Heart right ventricle (tissue), 16 donors: Measurements from ENCODE around the gene NOS1AP. TPM values are rescaled to one million over a fixed set of nuclear protein-coding genes. Genes with fewer than 3 reads are reported as not detected.

Source experiments
- ATAC-seq, 8 donors: fragments of 200-7000 bp; cut with Tn5 transposase; one replicate each; pipeline ENCODE4 v1.9.1; 2020; ENCODE audit warnings: mild to moderate bottlenecking in 8 of 8, moderate library complexity in 8 of 8, moderate number of reproducible peaks in 1 of 8
- DNase-seq, 2 donors: peaks; one replicate each; pipeline ENCODE4 v3.0.0-alpha.2; 2020
- H3K27ac ChIP-seq, 10 donors: fragments of 200-600 bp; sonication (generic) in 2 of 10; one replicate each; pipeline versions ENCODE4 v1.5.0 to v1.8.0; 2020 to 2022; ENCODE audit warnings: mild to moderate bottlenecking in 3 of 10
- H3K27me3 ChIP-seq, 7 donors: fragments of 200-600 bp; one replicate each; pipeline ENCODE4 v1.8.0; 2021 to 2022; ENCODE audit warnings: mild to moderate bottlenecking in 2 of 7
- H3K36me3 ChIP-seq, 9 donors: fragments of 200-600 bp; sonication (generic) in 1 of 9; one replicate each; pipeline versions ENCODE4 v1.5.0 to v1.8.0; 2020 to 2022; ENCODE audit warnings: mild to moderate bottlenecking in 2 of 9
- H3K4me1 ChIP-seq, 9 donors: fragments of 200-600 bp; sonication (generic) in 1 of 9; one replicate each; pipeline versions ENCODE4 v1.5.0 to v1.8.0; 2020 to 2022; ENCODE audit warnings: mild to moderate bottlenecking in 4 of 9
- H3K4me3 ChIP-seq, 10 donors: fragments of 200-600 bp; sonication (generic) in 2 of 10; one replicate each; pipeline versions ENCODE4 v1.5.0 to v1.8.0; 2020 to 2022; ENCODE audit warnings: mild to moderate bottlenecking in 7 of 10, moderate library complexity in 2 of 10
- H3K9me3 ChIP-seq, 11 donors: fragments of 200-600 bp in 10 of 11; sonication (generic) in 2 of 11; one replicate each; pipeline versions ENCODE4 v1.5.0 to v1.8.0; 2013 to 2022; ENCODE audit warnings: mild to moderate bottlenecking in 2 of 11, control low read depth in 1 of 11, moderate library complexity in 1 of 11
- CTCF ChIP-seq, 9 donors: fragments of 200-600 bp; sonication (generic) in 2 of 9; IDR thresholded peaks; one replicate each; pipeline versions ENCODE4 v1.5.0 to v1.8.0; 2021 to 2022; ENCODE audit warnings: antibody characterized with exemption in 9 of 9, mild to moderate bottlenecking in 5 of 9, moderate library complexity in 1 of 9
- WGBS, 2 donors: extraction: QIAGEN DNeasy Blood & Tissue Kit; methylation state at CpG; one replicate each; pipeline ENCODE4 v1.1.7; 2013; ENCODE audit warnings: inconsistent platforms in 1 of 2; 5-methylcytosine and 5-hydroxymethylcytosine counted together
- intact Hi-C, 10 donors: fragments of 100-400 bp; cut with DNase I; formaldehyde crosslinking; loops; one replicate each; pipeline versions ENCODE4 v1.11.1 to v1.14.2; 2022
- polyA plus RNA-seq, 2 donors: library from polyadenylated mRNA; stranded (reverse); fragments of 200-250 nt; gene quantifications; one replicate each; pipeline ENCODE4 v1.2.3, GENCODE V29; 2013
- total RNA-seq, 10 donors: library from RNA; stranded (reverse); fragmentation: NEBNext Ultra II Directional in 3 of 10; extraction: Animal tissue kit (Norgen Biotek cat#: 25700) in 3 of 10; gene quantifications; one replicate each; pipeline versions ENCODE4 v1.2.1 to v1.2.4, GENCODE V29; 2021 to 2023
- donor health status: Arrhythmogenic right ventricular cardiomyopathy.
- donor health status: ischemic (EF 13 %, LVEDD 7.1; RV severe dilation, severe dysfunction).
- donor health status: healthy with polysubstance abuse.
- donor health status: DM: no; HTN: yes; CAD: no.
- donor health status: DM: no; HTN: no; CAD: no.
- donor health status: ischemic (EF 25% LVEDD 6.9; RV normal size, moderate dysfunction).
- donor health status: ischemic (EF 25% LVEDD 5.7; RV mildly dilated, moderate dysfunction).
- donor health status: healthy.
- donor health status: DM: yes; HTN: yes; CAD: no.
- donor health status: Ischemic cardiomyopathy.
- donor health status: ischemic (EF 35%, LVEDD 5.7; RV mildly dilated, moderate dysfunction).
- donor health status: nonischemic (EF 11% LVEDD 7.7; RV severe dilation, severe dysfunction).
- donor health status: DM: yes; HTN: yes; CAD: no.
- donor health status: PGD.
- donor health status: ischemic (EF 29% LVEDD 5.4; RV normal size, mild dysfunction).
- donor health status: nonischemic (EF 23%, LVEDD 6.1; RV moderate dilation, normal function).

The NOS1AP gene
- total and polyA plus RNA-seq, 12 donors: 0.19 to 7.1 (median 4.6) TPM

- intact Hi-C loops: no loop called here
- Histone ChIP-seq H3K4me3 (no peak overlapping the region), H3K4me1 (peaks cover 0 to 5% (median 0%) of the 10 kb centered on the region in 9 donors), H3K36me3 (no peaks in the 10 kb centered on the region), H3K9me3 (peaks cover 0 to 9% (median 0%) of the 10 kb centered on the region in 11 donors), H3K27ac (no peak overlapping the region), H3K27me3 (no peaks in the 10 kb centered on the region)
- no peak for DNase-seq
- no peak for ATAC-seq
- no peak for TF ChIP-seq CTCF (IDR thresholded peaks at IDR 0.05)
- 80 to 92% methylated on average over 4 of the region's 4 CpGs for WGBS, 2 donors
Observed at GRCh38 chr1:162182090-162182489, 112.6 kb downstream of the NOS1AP start.

- ATAC-seq (no peak), DNase-seq (no peak)
- intact Hi-C loops: no loop called here
- Histone ChIP-seq H3K36me3 (no peaks in the 10 kb centered on the region), H3K4me1 (peaks cover 0 to 13% (median 4%) of the 10 kb centered on the region in 9 donors), H3K27me3 (no peaks in the 10 kb centered on the region), H3K27ac (no peak overlapping the region), H3K9me3 (peaks cover 0 to 9% (median 0%) of the 10 kb centered on the region in 11 donors), H3K4me3 (no peak overlapping the region)
- TF ChIP-seq CTCF (IDR thresholded peaks at IDR 0.05): no peak
- 63 to 76% methylated on average over 4 of the region's 4 CpGs for WGBS, 2 donors
Observed at GRCh38 chr1:162185314-162186025, 116.0 kb downstream of the NOS1AP start.

GRCh38 chr1:162186026-162186374 is 116.5 kb downstream of the NOS1AP start:
- Histone ChIP-seq H3K27me3 (no peaks in the 10 kb centered on the region), H3K4me3 (no peak overlapping the region), H3K27ac (no peak overlapping the region), H3K4me1 (peaks cover 0 to 13% (median 4%) of the 10 kb centered on the region in 9 donors), H3K36me3 (no peaks in the 10 kb centered on the region), H3K9me3 (peaks cover 0 to 9% (median 0%) of the 10 kb centered on the region in 11 donors)
- 22 to 64% methylated on average over 1 of the region's 1 CpG for WGBS, 2 donors
- ATAC-seq (no peak), DNase-seq (no peak)
- intact Hi-C loops: no loop called here
- TF ChIP-seq CTCF (IDR thresholded peaks at IDR 0.05): no peak

- H3K4me3 ChIP-seq: no peak overlapping the region
- no peaks in the 10 kb centered on the region for H3K36me3 ChIP-seq
- 45 to 67% methylated on average over 2 of the region's 2 CpGs for WGBS, 2 donors
- DNase-seq (no peak), ATAC-seq (no peak)
- intact Hi-C loops: no loop called here
- peaks cover 0 to 16% (median 4%) of the 10 kb centered on the region in 9 donors for H3K4me1 ChIP-seq
- H3K27me3 ChIP-seq: no peaks in the 10 kb centered on the region
- no peak overlapping the region for H3K27ac ChIP-seq
- H3K9me3 ChIP-seq: peaks cover 0 to 9% (median 0%) of the 10 kb centered on the region in 11 donors
- TF ChIP-seq CTCF (IDR thresholded peaks at IDR 0.05): no peak
Observed at GRCh38 chr1:162186406-162186805, 116.9 kb downstream of the NOS1AP start.
